GM21447 (cell line): ENCODE results near the gene TLR8.
"Not testable (repeated sequence)": the region's sequence is repeated elsewhere in the genome, so short reads cannot be mapped to it uniquely, and the experiment has no call there.

Source experiments
- ATAC-seq: cut with Tn5 transposase; IDR thresholded peaks from one replicate; pipeline ENCODE4 v1.9.1; 2021; ENCODE audit not compliant: unreplicated experiment

The TLR8 gene

DNA sequence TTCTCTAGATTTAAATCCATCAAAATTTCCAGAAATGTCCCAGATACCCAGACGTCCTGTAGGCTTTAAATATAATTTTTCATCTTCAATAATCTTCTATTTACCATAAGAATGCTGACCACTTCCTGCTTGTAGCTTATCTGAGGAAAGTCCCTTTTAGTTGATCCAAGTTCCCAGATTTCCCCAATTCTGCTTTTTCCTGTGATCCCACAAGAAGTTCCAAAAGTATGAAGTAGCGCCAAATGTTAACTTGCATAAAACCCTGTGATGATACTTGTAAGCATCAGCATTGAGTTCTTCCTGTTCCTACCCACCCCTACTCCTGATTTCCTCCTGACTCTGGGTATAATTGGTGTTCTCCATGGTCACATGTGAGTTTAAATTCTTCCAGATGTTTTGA, 10.6 kb upstream of the TLR8 start:
- ATAC-seq = no peak

DNA sequence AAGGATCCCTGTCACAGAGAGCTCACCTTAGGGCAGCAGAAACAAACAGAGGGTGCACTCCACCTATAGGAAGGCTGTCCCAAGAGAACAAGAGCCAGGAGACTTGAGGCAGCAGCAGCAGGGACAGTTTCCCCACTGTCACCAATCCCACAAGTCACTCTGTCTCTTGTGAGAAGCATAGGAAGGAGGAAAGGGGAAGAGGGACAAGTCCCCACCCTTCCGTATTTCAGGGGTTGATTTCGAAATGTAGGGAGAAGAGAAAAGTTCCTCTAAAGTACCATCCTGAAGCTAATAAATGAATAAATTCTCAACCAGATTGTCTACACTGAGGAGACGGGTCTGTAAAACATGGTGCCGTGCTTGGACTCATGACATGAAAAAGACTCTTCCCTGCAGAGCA, 9.5 kb upstream of the TLR8 start:
- ATAC-seq = no peak

DNA sequence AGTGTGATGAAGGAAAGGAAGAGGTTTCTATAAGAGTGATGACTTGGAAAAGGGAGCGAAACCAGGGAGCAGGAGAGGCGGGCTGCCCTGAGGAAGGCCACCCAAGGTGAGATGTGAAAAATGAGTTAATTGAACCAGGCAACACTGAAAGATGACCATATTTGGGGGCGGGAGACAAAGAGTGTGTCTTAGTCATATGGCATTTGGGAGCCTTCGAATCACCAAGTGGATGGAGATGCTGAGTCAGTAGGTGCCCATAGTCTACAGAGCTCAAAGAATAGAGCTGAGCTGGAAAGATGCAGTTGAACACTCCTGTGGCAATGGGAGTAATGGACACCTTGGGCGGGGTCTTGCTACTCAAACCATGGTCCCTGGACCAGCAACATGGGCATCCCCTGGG, 8.3 kb upstream of the TLR8 start:
- no peak for ATAC-seq

DNA sequence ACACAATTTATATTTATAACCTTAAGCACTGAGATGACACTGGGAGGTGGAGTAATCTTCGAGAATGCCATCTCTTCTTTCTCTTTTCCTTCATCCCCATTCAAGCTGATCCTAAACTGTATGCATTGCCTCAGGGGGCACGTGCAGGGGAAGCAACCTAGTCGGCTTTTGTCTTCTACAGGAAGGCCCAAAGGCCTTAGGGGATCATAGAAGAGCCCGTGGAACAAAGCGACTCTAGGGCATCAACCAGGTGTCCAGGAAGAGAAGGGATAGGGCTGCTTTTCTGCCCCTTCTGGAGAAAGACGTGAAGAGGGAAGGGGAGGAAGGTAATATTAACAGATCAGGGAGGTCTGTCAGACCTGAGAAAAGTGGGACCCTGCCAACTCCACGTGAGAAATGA, 6.9 kb upstream of the TLR8 start:
- ATAC-seq = no peak

DNA sequence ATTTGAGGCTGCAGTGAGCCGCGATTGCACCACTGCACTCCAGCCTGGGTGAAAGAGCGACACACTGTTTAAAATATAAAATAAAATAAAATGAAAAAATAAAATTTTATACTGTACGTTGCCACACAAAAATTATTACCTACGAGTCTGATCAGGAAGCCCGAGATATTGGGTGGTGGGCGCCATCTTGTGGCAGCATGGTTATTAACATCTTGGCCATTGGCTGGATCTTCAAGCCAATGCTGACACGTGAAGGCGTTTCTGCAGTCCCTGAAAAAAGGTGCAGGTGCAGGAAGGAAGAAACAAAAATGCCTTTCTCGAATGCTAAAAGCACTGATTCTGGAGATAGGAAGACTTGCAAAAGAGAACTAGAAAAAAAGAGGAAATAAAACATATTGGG, 4.9 kb upstream of the TLR8 start:
- no peak for ATAC-seq

DNA sequence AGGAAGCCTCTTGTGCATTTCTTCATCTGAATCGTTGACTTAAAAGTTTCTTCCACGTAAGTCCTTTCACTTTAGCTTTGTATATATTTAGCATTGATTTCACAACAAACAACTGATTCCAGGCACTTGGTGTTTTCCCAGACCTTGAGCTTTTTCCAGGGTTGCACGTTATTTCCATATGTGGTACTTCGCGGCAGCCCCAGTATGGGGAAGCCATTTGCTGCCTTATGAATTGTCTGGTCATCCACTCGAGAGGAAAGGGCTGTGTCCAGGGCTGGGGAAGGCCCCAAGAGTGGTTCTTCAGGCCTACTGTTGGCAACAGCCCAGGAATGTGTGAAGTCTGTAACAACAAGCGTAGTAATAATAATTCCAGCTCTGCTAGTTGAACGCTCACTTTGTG, 2.8 kb upstream of the TLR8 start:
- no peak for ATAC-seq

DNA sequence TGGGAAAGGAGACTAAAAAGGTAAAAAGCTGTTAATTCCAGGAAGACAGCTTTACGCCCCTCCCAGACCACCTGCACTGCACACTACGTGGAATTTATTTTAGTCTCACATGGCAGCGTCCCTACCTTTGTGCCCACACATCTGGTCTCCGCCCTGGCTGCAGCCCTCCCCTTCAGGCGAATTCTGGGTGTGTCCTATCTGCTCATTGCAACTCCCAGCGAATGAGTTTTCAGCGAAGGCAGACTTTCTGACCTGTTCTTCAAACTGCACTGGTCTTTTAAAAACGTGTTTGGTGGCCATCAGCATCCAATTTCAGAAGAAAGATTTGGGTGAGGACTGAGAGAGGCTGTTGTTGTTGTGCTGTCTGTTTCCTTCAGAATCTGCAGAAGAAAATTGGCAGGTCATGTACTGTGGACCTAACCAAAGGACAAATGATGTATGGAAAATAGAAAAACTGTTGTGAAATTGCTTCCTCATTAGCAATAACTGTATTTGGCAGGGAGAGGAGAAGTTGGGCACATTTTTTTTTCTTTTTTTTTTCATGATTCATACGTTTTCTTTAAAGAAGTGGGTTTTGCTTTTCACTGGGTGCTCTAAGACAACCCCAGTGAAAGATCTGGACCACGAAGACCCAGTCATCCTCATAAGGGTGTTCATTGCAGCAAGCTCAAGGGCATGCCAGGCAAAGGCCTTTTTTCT, 4.2 kb downstream of the TLR8 start:
- ATAC-seq = no peak

DNA sequence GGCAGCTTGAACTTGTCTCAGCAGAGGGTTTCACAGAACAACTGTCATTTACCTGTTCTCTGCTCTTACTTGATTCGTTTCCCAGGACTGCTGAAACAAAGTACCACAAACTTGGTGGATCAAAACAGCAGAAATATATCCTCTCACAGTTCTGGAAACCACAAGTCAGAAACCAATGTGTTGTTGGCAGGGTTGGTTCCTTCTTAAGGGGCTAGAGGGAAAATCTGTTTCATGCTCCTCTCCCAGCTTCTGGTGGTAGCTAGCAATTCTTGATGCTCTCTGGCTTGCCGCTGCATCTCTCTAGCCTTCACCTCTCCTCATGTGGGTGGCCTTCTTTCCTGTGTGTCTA, 4.7 kb downstream of the TLR8 start:
- ATAC-seq = no peak

DNA sequence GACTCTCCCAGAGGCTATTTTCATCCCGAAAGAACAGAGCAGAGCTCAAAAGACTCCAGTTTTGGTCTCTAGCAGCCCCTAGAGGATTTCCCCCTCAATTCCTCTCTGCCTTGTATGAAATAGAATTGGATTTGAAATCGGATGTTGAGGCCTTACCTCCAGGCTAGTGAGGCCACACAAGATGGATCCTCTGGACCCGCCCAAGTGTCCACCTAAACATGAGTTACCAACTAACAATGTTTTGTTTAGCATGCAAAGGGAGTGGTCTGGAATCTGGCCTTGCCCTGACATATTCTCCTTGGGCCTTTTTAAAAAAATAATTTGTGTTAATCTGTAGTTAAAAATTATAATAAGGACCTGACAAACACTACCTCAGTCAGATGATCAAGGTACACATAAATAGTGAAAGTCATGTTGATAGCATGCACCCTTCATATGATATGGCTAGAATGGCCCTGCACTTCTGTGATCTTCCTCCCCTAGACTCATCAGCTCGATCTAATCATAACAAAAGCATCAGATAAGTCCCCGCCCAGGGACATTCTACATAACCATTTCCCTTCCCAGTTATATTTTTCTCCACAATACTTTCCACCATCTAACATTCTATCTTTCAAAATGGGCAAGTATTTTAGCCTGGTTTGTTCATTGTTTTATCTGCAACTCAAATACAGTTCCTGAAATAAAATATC, 6.5 kb downstream of the TLR8 start:
- no peak for ATAC-seq

DNA sequence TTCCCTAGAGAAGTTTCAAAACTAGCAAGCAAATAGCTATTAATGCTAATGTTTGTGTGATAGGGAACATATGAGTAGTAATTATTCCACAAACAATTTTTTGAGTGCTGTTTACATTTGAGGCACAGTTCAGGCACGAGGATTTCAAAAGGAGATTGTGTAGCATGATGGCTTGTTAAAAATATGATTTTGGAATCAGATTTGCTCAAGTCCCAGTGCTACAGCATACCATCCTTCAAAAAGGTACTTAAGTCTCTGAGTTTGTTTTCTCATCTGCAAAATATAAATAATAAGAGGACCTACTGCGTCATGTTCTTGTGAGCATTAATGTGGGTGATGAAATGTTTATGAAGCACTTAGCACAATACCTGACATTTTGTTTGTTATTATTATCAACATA, 11.3 kb downstream of the TLR8 start:
- ATAC-seq = no peak

DNA sequence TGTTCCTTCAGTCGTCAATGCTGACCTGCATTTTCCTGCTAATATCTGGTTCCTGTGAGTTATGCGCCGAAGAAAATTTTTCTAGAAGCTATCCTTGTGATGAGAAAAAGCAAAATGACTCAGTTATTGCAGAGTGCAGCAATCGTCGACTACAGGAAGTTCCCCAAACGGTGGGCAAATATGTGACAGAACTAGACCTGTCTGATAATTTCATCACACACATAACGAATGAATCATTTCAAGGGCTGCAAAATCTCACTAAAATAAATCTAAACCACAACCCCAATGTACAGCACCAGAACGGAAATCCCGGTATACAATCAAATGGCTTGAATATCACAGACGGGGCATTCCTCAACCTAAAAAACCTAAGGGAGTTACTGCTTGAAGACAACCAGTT, 12.6 kb downstream of the TLR8 start:
- no peak for ATAC-seq

DNA sequence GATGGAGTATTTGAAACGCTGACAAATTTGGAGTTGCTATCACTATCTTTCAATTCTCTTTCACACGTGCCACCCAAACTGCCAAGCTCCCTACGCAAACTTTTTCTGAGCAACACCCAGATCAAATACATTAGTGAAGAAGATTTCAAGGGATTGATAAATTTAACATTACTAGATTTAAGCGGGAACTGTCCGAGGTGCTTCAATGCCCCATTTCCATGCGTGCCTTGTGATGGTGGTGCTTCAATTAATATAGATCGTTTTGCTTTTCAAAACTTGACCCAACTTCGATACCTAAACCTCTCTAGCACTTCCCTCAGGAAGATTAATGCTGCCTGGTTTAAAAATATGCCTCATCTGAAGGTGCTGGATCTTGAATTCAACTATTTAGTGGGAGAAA, 13.2 kb downstream of the TLR8 start:
- no peak for ATAC-seq

DNA sequence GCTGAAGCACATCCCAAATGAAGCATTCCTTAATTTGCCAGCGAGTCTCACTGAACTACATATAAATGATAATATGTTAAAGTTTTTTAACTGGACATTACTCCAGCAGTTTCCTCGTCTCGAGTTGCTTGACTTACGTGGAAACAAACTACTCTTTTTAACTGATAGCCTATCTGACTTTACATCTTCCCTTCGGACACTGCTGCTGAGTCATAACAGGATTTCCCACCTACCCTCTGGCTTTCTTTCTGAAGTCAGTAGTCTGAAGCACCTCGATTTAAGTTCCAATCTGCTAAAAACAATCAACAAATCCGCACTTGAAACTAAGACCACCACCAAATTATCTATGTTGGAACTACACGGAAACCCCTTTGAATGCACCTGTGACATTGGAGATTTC, 14.6 kb downstream of the TLR8 start:
- no peak for ATAC-seq

DNA sequence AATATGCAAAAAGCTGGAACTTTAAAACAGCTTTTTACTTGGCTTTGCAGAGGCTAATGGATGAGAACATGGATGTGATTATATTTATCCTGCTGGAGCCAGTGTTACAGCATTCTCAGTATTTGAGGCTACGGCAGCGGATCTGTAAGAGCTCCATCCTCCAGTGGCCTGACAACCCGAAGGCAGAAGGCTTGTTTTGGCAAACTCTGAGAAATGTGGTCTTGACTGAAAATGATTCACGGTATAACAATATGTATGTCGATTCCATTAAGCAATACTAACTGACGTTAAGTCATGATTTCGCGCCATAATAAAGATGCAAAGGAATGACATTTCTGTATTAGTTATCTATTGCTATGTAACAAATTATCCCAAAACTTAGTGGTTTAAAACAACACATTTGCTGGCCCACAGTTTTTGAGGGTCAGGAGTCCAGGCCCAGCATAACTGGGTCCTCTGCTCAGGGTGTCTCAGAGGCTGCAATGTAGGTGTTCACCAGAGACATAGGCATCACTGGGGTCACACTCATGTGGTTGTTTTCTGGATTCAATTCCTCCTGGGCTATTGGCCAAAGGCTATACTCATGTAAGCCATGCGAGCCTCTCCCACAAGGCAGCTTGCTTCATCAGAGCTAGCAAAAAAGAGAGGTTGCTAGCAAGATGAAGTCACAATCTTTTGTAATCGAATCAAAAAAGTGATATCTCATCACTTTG, 15.6 kb downstream of the TLR8 start:
- ATAC-seq = no peak

DNA sequence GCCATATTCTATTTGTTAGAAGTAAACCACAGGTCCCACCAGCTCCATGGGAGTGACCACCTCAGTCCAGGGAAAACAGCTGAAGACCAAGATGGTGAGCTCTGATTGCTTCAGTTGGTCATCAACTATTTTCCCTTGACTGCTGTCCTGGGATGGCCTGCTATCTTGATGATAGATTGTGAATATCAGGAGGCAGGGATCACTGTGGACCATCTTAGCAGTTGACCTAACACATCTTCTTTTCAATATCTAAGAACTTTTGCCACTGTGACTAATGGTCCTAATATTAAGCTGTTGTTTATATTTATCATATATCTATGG, 16.1 kb downstream of the TLR8 start:
- no peak for ATAC-seq

DNA sequence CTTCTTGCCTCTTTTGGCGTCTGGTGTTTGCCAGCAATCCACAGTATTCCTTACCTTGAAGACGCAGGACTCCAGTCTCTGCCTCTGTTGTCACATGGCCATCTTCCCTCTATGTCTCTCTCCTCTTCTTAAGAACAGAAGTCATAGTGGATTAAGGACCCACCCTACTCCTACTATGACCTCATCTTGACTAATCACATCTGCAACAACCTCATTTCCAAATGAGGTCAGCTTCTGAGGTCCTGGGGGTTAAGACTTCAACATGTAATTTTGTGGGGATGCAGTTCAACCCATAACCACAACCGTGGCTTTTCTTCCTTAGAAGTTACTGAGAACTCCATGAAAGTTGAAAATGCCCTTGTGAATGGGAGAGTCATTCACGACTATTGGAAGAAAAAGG, 23.3 kb downstream of the TLR8 start:
- ATAC-seq = no peak

DNA sequence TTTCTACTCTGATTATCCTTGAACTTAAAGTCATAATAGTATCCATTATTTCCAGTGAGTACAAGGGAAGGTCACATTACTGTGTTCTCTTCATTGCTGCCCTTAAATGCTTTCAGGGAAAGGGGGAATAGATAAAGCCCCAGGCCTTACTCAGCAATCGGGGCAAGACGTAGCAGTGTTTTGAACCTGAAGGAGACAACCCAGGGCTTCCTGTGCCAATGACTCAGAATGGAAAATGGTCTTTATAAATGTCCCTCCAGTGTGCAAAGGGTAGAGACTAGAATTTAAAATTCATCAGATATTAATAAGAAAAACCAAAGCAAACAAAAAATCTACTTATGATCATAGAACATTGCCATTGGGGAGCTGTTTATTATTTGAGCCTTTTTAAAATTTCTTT, 23.7 kb downstream of the TLR8 start:
- no peak for ATAC-seq

DNA sequence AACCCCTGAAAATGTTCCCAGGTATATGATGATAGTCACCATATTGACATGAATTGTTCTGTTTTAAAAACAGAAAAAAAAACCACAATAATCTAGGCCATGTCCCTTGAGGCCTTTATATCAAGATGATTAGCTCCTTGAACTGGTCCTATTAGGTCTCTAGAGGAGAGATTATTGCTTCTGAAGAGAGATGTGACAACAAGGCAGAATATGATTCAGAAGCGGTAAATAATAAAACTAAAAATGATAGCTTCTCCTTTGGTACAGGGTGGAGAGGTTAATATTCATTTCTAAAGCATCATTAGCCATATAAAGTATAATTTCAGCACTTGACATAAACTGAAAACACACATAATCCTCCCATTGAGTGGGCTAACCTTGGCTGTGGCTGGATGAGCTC, 25.8 kb downstream of the TLR8 start:
- no peak for ATAC-seq

DNA sequence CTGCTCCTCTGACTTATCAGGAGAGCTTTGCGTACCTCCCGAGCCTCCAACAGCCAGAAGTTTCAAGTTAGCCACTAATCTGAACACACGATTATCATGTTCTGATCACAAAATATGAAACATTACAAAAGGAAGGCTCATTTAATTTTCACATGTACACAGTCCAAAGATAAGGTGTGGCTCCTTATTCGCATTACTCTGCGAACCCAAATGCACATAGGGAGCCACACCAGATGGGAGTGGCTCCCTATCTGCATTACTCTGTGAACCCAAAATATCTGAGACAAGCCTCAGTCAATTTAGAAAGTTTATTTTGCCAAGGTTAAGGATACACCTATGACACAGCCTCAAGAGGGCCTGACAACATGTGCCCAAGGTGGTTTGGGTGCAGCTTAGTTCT, 28.4 kb downstream of the TLR8 start:
- ATAC-seq = no peak

DNA sequence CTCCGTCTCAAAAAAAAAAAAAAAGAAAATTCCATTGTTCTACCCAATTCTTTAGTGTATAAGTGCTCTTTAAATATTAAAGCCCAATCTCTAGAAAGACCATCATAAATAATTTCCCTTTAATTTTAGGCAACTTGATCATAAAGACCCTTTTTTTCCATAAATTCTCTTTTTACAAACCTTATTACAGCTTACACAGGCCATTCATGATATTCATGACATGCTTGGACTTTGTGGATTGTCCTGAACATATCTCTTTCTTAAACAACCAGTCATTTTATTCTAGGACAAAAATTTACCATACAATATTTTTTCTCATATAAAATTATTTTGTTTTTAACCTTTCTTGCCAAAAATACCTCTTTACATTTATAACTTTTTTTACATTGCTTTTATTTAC, 30.5 kb downstream of the TLR8 start:
- no peak for ATAC-seq

DNA sequence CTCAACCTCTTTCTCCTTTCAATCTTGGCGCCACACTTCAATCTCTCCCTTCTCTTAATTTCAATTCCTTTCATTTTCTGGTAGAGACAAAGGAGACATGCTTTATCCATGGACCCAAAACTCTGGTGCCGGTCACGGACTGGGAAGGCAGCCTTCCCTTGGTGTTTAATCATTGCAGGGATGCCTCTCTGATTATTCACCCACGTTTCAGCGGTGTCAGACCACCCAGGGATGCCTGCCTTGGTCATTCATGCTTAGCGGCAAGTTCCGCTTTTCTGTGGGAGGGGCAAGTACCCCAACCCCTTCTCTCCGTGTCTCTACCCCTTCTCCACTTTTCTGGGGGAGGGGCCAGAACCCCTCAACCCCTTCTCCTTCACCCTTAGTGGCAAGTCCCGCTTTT, 34.1 kb downstream of the TLR8 start:
- ATAC-seq = not testable (repeated sequence)

DNA sequence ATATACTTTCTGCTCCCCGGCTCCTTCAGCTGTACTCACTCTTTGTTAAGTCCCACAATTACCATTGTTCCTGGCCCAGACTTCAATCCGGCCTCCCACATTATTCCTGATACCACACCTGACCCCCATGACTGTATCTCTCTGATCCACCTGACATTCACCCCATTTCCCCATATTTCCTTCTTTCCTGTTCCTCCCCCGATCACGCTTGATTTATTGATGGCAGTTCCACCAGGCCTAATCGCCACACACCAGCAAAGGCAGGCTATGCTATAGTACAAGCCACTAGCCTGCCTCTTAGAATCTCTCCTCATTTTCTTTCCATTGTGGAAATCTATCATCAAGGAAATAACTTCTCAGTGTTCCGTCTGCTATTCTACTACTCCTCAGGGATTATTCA, 37.2 kb downstream of the TLR8 start:
- ATAC-seq = not testable (repeated sequence)

DNA sequence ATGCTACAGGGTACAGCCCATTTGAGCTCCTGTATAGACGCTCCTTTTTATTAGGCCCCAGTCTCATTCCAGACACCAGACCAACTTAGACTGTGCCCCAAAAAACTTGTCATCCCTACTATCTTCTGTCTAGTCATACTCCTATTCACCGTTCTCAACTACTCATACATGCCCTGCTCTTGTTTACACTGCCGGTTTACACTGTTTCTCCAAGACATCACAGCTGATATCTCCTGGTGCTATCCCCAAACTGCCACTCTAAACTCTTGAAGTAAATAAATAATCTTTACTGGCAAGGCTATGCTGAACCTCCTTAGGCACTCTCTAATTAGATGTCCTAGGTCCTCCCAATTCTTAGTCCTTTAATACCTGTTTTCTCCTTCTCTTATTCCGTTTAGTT, 38.0 kb downstream of the TLR8 start:
- not testable (repeated sequence) for ATAC-seq
